HG02973 (cell line): Measurements from ENCODE around the gene DLG3.

Experiments
- ATAC-seq: cut with Tn5 transposase; IDR thresholded peaks from one replicate; pipeline ENCODE4 v1.9.1; 2021; ENCODE audit warnings: moderate library complexity; ENCODE audit not compliant: unreplicated experiment

Gene DLG3

GRCh38 chrX:70437011-70437410 is 7.6 kb upstream of the DLG3 start:
- ATAC-seq = no peak

DNA sequence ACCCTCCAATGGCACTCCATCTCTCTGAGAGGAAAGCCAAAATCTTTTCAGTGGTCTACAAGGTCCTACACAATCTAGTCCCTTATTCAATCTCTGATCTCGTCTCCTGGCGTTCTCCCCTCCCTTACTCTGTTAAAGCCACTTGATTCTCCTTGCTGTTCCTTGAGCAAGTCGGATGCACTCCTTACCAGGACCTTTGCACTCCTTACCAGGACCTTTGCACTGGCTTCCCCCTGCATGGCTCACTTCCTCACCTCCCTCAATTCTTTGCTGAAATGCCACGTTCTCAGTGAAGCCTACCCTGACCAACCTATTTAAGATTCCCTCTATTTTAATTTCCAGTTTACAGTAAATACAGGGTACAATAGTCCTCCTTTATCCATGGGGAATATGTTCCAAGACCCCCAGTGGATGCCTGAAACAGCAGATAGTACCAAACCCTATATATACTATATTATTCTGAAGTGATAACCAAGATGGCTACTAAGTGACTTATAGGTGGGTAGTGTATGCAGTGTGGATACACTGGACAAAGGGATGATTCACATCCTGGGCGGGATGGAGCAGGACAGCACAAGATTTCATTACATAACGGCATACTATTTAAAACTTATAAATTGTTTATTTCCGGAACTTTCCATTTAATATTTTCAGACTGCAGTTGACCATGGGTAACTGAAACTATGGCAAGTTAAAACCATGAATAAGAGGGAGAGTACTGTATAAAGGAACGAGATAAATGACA is 6.5 kb upstream of the DLG3 start:
- ATAC-seq = no peak

DNA sequence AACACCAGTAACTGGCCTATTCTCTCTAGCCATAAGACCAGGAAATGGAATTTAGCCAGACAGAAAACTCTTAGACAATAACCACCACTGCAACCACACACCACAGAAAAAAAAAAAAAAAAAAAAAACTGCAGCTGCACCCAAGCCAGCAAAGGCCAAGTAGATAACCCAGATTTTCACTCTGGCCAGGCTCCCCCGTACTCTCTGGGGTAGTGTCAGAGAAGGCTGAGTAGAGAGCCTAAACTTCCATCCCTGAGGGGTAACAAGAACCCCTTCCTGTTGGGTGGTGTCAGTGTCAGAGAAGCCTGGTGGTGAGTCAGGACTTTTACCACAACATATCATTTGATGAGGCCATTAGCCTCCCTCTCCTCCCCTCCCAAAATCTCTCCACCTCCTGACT is 5.6 kb upstream of the DLG3 start:
- no peak for ATAC-seq

DNA sequence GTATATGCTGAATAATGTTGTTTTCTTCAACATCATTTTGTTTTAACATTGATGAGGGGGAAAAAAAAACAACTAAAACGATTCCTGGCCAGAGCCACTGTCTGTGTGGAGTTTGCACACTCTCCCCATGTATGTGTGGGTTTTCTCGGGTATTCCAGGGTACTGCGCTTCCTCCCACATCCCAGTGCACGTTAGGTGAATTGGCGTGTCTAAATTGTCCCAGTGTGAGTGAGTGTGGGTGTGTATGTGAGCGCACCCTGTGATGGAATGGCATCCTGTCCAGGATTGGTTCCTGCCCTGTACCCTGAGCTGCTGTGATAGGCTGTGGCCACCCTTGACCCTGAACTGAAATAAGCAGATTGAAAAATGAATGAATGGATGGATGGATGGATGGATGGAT is 2.4 kb upstream of the DLG3 start:
- ATAC-seq = no peak

DNA sequence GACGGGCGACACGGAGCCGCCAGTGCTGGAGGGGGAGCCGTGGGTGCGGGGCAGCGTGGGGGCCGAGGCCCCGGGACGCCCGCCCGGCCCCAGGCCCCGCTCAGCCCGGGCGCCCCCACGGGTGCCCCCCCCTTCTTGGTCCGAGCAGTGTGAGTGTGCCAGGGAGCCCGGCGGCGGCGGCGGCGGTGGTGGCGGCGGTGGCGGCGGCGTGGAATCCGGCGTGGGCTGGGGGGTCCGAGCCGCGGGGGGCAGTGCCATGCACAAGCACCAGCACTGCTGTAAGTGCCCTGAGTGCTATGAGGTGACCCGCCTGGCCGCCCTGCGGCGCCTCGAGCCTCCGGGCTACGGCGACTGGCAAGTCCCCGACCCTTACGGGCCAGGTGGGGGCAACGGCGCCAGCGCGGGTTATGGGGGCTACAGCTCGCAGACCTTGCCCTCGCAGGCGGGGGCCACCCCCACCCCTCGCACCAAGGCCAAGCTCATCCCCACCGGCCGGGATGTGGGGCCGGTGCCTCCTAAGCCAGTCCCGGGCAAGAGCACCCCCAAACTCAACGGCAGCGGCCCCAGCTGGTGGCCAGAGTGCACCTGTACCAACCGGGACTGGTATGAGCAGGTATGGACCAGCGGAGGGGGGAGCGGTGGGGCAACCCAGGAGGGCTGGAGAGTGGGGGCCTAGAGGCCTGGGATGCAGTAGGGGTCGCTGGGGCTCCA is 466 bp downstream of the DLG3 start:
- no peak for ATAC-seq

GRCh38 chrX:70445951-70446350 is 1.3 kb downstream of the DLG3 start:
- ATAC-seq = no peak

DNA sequence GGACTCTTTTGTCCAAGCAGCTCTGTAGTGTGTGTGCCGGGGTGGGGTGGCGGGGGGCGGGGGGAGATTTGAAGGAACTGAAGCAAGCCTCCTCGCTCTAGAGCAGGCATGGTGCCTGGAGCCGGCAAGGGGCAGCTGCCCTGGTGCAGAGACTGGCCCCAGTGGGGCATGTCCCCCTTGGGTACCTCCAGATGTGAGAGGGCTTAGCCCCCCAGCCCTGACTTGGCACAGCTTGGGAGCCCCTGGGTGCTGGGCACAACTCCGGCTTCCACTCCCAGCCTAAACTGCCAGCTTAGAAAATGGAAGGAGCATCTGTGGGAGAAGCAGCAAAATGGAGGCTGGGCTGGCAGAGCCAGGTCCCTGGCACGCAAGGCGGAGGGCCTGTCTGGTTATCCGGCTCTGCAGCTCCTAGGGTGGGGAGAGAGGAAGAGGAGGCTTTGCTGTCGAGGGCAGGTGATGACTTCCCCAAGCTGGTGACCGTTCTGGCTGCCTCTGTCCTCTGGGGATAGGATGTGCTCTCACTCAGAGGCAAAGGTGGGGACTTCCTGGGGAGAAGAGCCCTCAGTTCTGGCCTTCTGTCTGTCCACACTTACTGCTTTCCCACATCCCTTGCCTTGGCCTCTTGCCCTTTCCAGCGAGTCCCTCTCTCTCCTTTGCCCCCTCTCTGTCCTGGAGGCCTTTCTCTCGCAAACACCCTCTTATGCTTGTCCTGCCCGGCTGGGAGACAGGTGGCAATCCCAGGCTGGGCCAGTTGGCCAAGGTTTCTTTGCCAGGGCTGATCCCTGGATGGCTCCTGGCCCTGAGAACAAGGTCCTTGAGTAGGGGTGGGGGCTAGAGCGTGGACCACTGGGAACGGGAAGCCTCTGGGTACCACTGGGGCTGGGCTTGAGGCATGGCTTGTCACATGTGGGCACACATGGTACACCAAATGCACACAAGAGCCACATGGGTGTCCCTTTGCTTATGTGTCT is 2.0 kb downstream of the DLG3 start:
- ATAC-seq = no peak

DNA sequence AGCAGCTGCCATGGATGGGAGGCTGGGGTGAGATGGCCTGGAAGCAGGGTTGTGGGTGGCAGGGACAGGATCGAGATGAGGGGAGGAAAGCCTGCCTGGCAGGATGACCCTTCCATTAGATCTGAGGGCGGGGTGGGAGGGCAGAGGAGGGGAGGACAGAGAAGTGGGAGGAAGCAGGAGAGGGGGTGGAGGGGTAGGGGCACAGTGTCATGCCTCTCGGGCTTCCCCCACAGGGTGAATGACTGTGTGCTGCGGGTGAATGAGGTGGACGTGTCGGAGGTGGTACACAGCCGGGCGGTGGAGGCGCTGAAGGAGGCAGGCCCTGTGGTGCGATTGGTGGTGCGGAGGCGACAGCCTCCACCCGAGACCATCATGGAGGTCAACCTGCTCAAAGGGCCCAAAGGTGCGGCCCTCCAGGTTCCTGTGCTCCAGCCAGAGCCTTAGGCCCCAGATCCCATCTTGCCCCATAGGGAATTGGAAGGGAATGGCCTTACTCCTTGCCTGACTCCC is 4.9 kb downstream of the DLG3 start:
- ATAC-seq = no peak

DNA sequence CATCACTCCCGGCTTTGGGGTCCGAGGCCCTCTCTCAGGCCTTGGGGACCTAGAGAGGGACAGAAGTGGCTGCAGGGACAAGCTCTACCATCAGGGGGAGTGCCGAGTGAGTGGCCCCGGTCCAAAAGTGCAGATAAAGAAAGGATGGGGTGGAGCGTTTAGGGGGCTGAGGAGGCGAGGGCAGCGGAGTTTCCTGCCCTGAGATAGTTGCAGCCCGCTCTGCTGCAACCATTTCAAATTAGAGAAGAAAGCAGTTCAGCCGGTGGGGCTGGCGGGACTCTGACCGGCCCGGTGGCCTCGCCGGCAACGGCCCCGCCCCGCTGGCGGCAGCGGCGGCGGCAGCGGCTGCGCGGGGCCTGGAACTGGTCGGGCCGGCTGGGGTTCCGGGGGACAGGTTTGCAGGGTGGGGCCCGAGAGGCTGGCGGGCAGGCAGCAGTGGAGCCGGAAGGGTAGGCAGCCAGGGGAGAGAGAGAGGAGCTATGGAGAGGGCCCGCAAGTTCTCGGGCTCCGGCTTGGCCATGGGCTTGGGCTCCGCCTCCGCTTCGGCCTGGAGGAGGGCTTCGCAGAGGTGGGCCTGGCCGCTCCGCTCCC is 7.6 kb downstream of the DLG3 start:
- peak; percentile 48 for ATAC-seq

DNA sequence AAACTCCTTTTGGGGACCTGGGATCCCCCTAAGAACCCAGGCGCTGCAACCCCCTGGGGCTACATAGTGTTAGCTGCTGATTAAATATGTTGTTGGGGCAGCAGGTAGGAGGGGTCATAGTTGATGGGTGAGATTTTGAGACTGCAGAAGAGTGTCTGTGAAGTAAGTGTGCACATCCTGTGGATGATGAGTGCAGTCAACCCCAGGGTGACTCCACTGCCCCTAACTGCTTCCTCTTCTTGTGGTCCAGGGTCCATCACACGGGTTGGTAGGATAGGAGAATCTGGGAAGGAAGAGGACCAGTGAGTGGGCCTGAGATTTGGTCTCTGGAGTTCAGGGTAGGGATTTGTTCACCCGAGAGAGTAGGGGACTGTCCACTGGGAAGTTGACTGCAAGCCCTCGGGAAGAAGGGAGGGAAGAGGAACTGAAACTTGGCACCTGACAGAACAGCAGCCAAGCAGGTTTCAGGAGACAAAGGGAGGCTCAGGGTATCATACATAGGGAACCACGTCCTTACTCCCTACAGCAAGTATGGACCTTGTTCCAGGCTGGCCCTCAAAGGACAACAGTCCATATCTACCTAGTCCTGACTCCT is 8.5 kb downstream of the DLG3 start:
- ATAC-seq = no peak

- ATAC-seq = peak; percentile 57
Measured at GRCh38 chrX:70454441-70455365, 10.1 kb downstream of the DLG3 start.

- peak; percentile 20 for ATAC-seq
Measured at GRCh38 chrX:70455366-70456202, 10.9 kb downstream of the DLG3 start.

- peak; percentile 28 for ATAC-seq
Measured at GRCh38 chrX:70456256-70456655, 11.6 kb downstream of the DLG3 start.

GRCh38 chrX:70461026-70461425 is 16.4 kb downstream of the DLG3 start:
- ATAC-seq = no peak

DNA sequence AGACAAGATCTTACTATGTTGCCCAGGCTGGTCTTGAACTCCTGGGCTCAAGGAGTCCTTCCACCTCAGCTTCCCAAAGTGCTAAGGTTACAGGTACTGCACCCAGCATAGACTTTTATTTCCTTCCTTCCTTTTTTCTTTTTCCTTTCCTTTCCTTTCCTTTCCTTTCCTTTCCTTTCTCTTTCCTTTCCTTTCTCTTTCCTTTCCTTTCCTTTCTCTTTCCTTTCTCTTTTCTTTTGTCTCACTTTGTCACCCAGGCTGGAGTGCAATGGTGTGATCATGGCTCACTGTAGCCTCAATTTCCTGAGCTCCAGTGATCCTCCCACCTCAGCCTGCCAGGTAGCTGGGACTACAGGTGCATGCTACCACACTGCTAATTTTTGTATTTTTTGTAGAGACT is 19.4 kb downstream of the DLG3 start:
- no peak for ATAC-seq

- ATAC-seq = no peak
Measured at GRCh38 chrX:70466968-70467367, 22.3 kb downstream of the DLG3 start.

- no peak for ATAC-seq
Measured at GRCh38 chrX:70468709-70469108, 24.1 kb downstream of the DLG3 start.

DNA sequence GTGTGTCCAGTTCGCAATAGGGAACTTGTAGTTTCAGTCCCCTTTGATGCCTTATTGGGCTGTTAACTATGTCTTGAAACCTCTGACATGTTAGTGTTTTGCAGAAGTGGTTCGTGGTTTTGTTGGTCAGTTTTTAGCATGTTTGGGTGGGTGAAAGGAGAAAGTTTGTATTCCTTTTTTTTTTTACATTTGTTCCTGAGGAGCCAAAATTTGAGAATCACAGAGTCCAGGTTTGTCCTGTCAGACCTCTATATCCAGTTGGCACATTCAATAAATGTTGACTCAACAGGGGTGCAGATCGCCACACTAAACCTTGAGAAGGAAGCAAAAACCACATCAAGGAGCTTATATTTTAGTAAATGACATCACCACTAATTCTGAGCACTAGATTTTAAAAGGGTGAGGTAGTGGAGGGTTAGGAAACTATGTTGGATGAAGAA is 26.2 kb downstream of the DLG3 start:
- ATAC-seq = no peak
